Right lobe of liver (tissue), 6 donors: ENCODE measurements around the gene TERT. TPM values are rescaled to one million over a fixed set of nuclear protein-coding genes. Genes with fewer than 3 reads are reported as not detected.

ENCODE experiments used
- ATAC-seq, 4 donors: fragments of 200-7000 bp; cut with Tn5 transposase; one replicate each; pipeline ENCODE4 v1.9.1; 2020; ENCODE audit warnings: mild to moderate bottlenecking in 4 of 4, moderate library complexity in 4 of 4
- DNase-seq, 3 donors: peaks; one replicate each; pipeline ENCODE4 v3.0.0-alpha.2; 2020
- H3K27ac ChIP-seq, 3 donors: fragments of 200-600 bp; one replicate each; pipeline ENCODE4 v1.8.0; 2022
- H3K27me3 ChIP-seq, 2 donors: fragments of 200-600 bp; one replicate each; pipeline ENCODE4 v1.8.0; 2022
- H3K36me3 ChIP-seq, 4 donors: fragments of 200-600 bp; sonication (generic) in 1 of 4; one replicate each; pipeline versions ENCODE4 v1.5.1 to v1.8.0; 2017 to 2022; ENCODE audit warnings: control low read depth in 1 of 4
- H3K4me1 ChIP-seq, 4 donors: fragments of 200-600 bp; sonication (generic) in 1 of 4; one replicate each; pipeline versions ENCODE4 v1.5.1 to v1.8.0; 2017 to 2022; ENCODE audit warnings: control low read depth in 1 of 4
- H3K4me3 ChIP-seq, 3 donors: fragments of 200-600 bp; one replicate each; pipeline ENCODE4 v1.8.0; 2022
- H3K9me3 ChIP-seq, 4 donors: fragments of 200-600 bp; sonication (generic) in 1 of 4; one replicate each; pipeline versions ENCODE4 v1.5.1 to v1.8.0; 2017 to 2022; ENCODE audit warnings: control low read depth in 1 of 4
- CTCF ChIP-seq, 4 donors: fragments of 200-600 bp in 3 of 4; fragments of 450-650 bp in 1 of 4; IDR thresholded peaks; one replicate each; pipeline versions ENCODE4 v1.5.1 to v1.8.0; 2016 to 2022; ENCODE audit warnings: antibody characterized with exemption in 4 of 4, mild to moderate bottlenecking in 2 of 4
- POLR2A ChIP-seq: fragments of 450-650 bp; IDR thresholded peaks from one replicate; pipeline ENCODE4 v1.6.1; 2017; ENCODE audit warnings: antibody characterized with exemption, mild to moderate bottlenecking
- WGBS: methylation state at CpG from one replicate; pipeline ENCODE4 v1.1.6; 2018; ENCODE audit warnings: low coverage, low lambda C conversion rate; ENCODE audit not compliant: insufficient coverage; ENCODE audit errors: missing lambda C conversion rate; 5-methylcytosine and 5-hydroxymethylcytosine counted together
- intact Hi-C, 2 donors: fragments of 100-400 bp; cut with DNase I; formaldehyde crosslinking; loops; one replicate each; pipeline versions ENCODE4 v1.11.2 to v1.14.1; 2022
- total RNA-seq, 6 experiments: library from RNA; depleted of rRNA in 2 of 6; stranded (reverse); fragments of >200 nt in 2 of 6; fragmentation: NEBNext Ultra II Directional in 3 of 6; extraction: Animal tissue kit (Norgen Biotek cat#: 25700) in 3 of 6; gene quantifications; one replicate each; pipeline versions ENCODE4 v1.1.0 to v1.2.4, GENCODE V29; 2016 to 2023
- donor health status: DM: no; HTN: yes; CAD: no.
- donor health status: DM: no; HTN: no; CAD: no.
- donor health status: DM: no; HTN: no; CAD: no.
- donor health status: DM: no; HTN: yes; CAD: no.
- donor health status: DM: no; HTN: yes; CAD: no.

TERT gene
- total RNA-seq, 6 experiments from 2014 or later, result not detected

GRCh38 chr5:1245905-1246576, 48.8 kb downstream of the TERT start:
- no peak overlapping the region for H3K4me3 ChIP-seq
- H3K27ac ChIP-seq, result no peak overlapping the region
- no peaks in the 10 kb centered on the region for H3K4me1 ChIP-seq
- no peaks in the 10 kb centered on the region for H3K9me3 ChIP-seq
- DNase-seq (no peak), ATAC-seq (no peak)
- no peaks in the 10 kb centered on the region for H3K36me3 ChIP-seq
- intact Hi-C loops, result no loop called here
- no peak for TF ChIP-seq POLR2A
- TF ChIP-seq CTCF (IDR thresholded peaks at IDR 0.05), result no peak
- WGBS, result 30% methylated on average over 13 of the region's 58 CpGs
- no peaks in the 10 kb centered on the region for H3K27me3 ChIP-seq

- Histone ChIP-seq H3K27me3 (no peaks in the 10 kb centered on the region), H3K9me3 (no peaks in the 10 kb centered on the region), H3K27ac (no peak overlapping the region), H3K4me3 (no peak overlapping the region), H3K36me3 (no peaks in the 10 kb centered on the region), H3K4me1 (no peaks in the 10 kb centered on the region)
- TF ChIP-seq CTCF (IDR thresholded peaks at IDR 0.05) (peak in 2 of 4 donors; percentile 9), POLR2A (no peak)
- intact Hi-C loops, result no loop called here
- ATAC-seq, result peak in 3 of 4 donors; percentile 17 to 41 (median 32)
- DNase-seq, result no peak
- WGBS, result 0% methylated on average over 1 of the region's 10 CpGs
Measured at GRCh38 chr5:1244976-1245375, 49.9 kb downstream of the TERT start.

DNA sequence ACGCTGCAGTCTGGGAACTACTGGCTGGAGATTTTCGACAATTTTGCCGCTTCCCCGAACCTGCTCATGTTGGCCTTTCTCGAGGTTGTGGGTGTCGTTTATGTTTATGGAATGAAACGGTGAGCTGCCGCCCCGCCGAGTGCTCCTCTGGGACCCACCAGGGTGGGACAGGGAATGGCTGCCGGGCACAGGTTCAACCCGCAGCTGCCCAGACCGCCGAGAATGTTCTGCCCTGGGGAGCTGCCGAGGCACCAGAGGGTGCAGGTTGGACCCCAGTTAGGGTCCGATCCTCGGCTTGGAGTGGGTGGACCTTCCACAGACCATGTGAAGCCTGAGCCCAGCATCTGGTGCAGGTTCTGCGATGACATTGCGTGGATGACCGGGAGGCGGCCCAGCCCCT, 50.6 kb downstream of the TERT start:
- intact Hi-C loops, result no loop called here
- no peaks in the 10 kb centered on the region for H3K36me3 ChIP-seq
- WGBS, result 65% methylated on average over 9 of the region's 21 CpGs
- no peaks in the 10 kb centered on the region for H3K4me1 ChIP-seq
- H3K9me3 ChIP-seq, result no peaks in the 10 kb centered on the region
- no peak overlapping the region for H3K27ac ChIP-seq
- DNase-seq, result no peak
- H3K27me3 ChIP-seq, result no peaks in the 10 kb centered on the region
- H3K4me3 ChIP-seq, result no peak overlapping the region
- ATAC-seq, result no peak
- TF ChIP-seq CTCF (IDR thresholded peaks at IDR 0.05) (no peak), POLR2A (no peak)

GRCh38 chr5:1243487-1244130, 51.3 kb downstream of the TERT start:
- no peaks in the 10 kb centered on the region for H3K4me1 ChIP-seq
- TF ChIP-seq CTCF (IDR thresholded peaks at IDR 0.05), result no peak
- TF ChIP-seq POLR2A, result no peak
- no peaks in the 10 kb centered on the region for H3K36me3 ChIP-seq
- H3K9me3 ChIP-seq, result no peaks in the 10 kb centered on the region
- 69% methylated on average over 3 of the region's 33 CpGs for WGBS
- no peak overlapping the region for H3K4me3 ChIP-seq
- H3K27ac ChIP-seq, result no peak overlapping the region
- DNase-seq, result no peak
- intact Hi-C loops, result no loop called here
- ATAC-seq, result no peak
- H3K27me3 ChIP-seq, result no peaks in the 10 kb centered on the region
